Small intestine (tissue), 16 donors: ENCODE results near the gene IL37. TPM values are rescaled to one million over a fixed set of nuclear protein-coding genes. Genes with fewer than 3 reads are reported as not detected.

ENCODE experiments used
- DNase-seq, 2 donors: peaks; one replicate each; pipeline versions ENCODE4 v3.0.0 to v3.0.0-alpha.2; 2013
- FAIRE-seq: peaks from 2 replicates; lab custom pipeline; 2012; peaks lifted over from hg19 to GRCh38; lab: Jason Lieb, UNC
- H3K27ac ChIP-seq, 3 donors: one replicate each; pipeline ENCODE4 v1.5.1; 2013; ENCODE audit warnings: low read length in 2 of 3, mild to moderate bottlenecking in 2 of 3, control low read depth in 1 of 3, inconsistent platforms in 1 of 3, low read depth in 1 of 3, moderate library complexity in 1 of 3
- H3K27me3 ChIP-seq, 3 donors: one replicate each; pipeline ENCODE4 v1.6.1; 2013; ENCODE audit warnings: low read length in 3 of 3, inconsistent platforms in 1 of 3; ENCODE audit not compliant: control insufficient read depth in 3 of 3, insufficient read depth in 3 of 3
- H3K36me3 ChIP-seq, 3 donors: one replicate each; pipeline ENCODE4 v1.6.1; 2013; ENCODE audit warnings: low read length in 3 of 3, inconsistent platforms in 1 of 3, low read depth in 1 of 3, mild to moderate bottlenecking in 1 of 3, moderate library complexity in 1 of 3; ENCODE audit not compliant: control insufficient read depth in 3 of 3, insufficient read depth in 2 of 3
- H3K4me1 ChIP-seq, 3 donors: one replicate each; pipeline ENCODE4 v1.6.1; 2013; ENCODE audit warnings: low read length in 2 of 3, inconsistent platforms in 1 of 3, low read depth in 1 of 3, mild to moderate bottlenecking in 1 of 3, moderate library complexity in 1 of 3; ENCODE audit not compliant: control insufficient read depth in 3 of 3, insufficient read depth in 2 of 3
- H3K4me3 ChIP-seq, 3 donors: one replicate each; pipeline ENCODE4 v1.5.1; 2013; ENCODE audit warnings: low read length in 3 of 3, control low read depth in 1 of 3, inconsistent platforms in 1 of 3, low read depth in 1 of 3, mild to moderate bottlenecking in 1 of 3, moderate library complexity in 1 of 3
- H3K9me3 ChIP-seq, 2 donors: one replicate each; pipeline ENCODE4 v1.6.1; 2013; ENCODE audit warnings: low read depth in 1 of 2, low read length in 1 of 2; ENCODE audit not compliant: control insufficient read depth in 2 of 2, insufficient read depth in 1 of 2
- WGBS, 3 donors: extraction: QIAGEN DNeasy Blood & Tissue Kit; methylation state at CpG; one replicate each; pipeline ENCODE4 v1.1.7; 2013; 5-methylcytosine and 5-hydroxymethylcytosine counted together
- long read RNA-seq, 10 donors: transcript quantifications; one replicate each; lab custom pipeline, GENCODE V29; 2026
- polyA plus RNA-seq, 4 donors: library from polyadenylated mRNA; stranded (reverse) in 3 of 4; unstranded in 1 of 4; fragments of 200-250 nt in 3 of 4; fragments of 120-200 nt in 1 of 4; gene quantifications; one replicate each; pipeline versions ENCODE4 v1.2.1 to v1.2.3, GENCODE V29; 2013
- donor health status: healthy with polysubstance abuse.
- donor health status: control.
- donor health status: control.
- donor health status: Bipolar disorder and iron deficiency.
- donor health status: healthy.

The IL37 gene
- 1 to 10 TPM in 1 of 4 donors, not detected in 3; 1.6 TPM for polyA plus RNA-seq
- long read RNA-seq, donor 1, result 0 reads
- long read RNA-seq, donor 2, result 0 reads
- long read RNA-seq, donor 3, result 0 reads
- long read RNA-seq, donor 4, result 0 reads
- long read RNA-seq, donor 5, result 0 reads
- long read RNA-seq, donor 6, result 0 reads
- long read RNA-seq, donor 7, result 0 reads
- long read RNA-seq, donor 8, result 0 reads
- long read RNA-seq, donor 9, result 0 reads
- long read RNA-seq, donor 10, result 0 reads

GRCh38 chr2:112910865-112911264 is at the start of gene IL37:
TSS of gene IL37 (plus strand) at chr2:112911165. CDS start at chr2:112913013, 1,848 bp downstream.
- H3K4me1 ChIP-seq, result no peaks in the 10 kb centered on the region
- no peak within 1 kb of the TSS for H3K27ac ChIP-seq
- peaks cover 0 to 2% (median 0%) of the 10 kb centered on the region in 3 donors for H3K27me3 ChIP-seq
- DNase-seq, result no peak
- no peak for FAIRE-seq
- H3K4me3 ChIP-seq, result no peak within 1 kb of the TSS
- WGBS, 3 donors, result 24 to 33% (median 27%) methylated on average over 2 of the region's 2 CpGs
- H3K36me3 ChIP-seq, result no peaks in the 10 kb centered on the region
- peaks cover 0 to 4% of the 10 kb centered on the region in 2 donors for H3K9me3 ChIP-seq

- H3K9me3 ChIP-seq, result peaks cover 0 to 20% of the 10 kb centered on the region in 2 donors
- FAIRE-seq (no peak), DNase-seq (no peak)
- peaks cover 0 to 3% (median 0%) of the 10 kb centered on the region in 3 donors for H3K4me1 ChIP-seq
- H3K27me3 ChIP-seq, result no peaks in the 10 kb centered on the region
- no peak overlapping the region for H3K4me3 ChIP-seq
- no peaks in the 10 kb centered on the region for H3K36me3 ChIP-seq
- H3K27ac ChIP-seq, result no peak overlapping the region
- WGBS, 3 donors, result 50 to 77% (median 67%) methylated on average over 1 of the region's 1 CpG
These were observed 46.9 kb upstream of the IL37 start for GRCh38 chr2:112864072-112864471.

GRCh38 chr2:112866128-112866835 is 44.7 kb upstream of the IL37 start:
- Histone ChIP-seq H3K27ac (no peak overlapping the region), H3K27me3 (no peaks in the 10 kb centered on the region), H3K4me1 (peaks cover 4 to 24% (median 5%) of the 10 kb centered on the region in 3 donors), H3K36me3 (no peaks in the 10 kb centered on the region), H3K4me3 (no peak overlapping the region), H3K9me3 (peaks cover 0 to 20% of the 10 kb centered on the region in 2 donors)
- DNase-seq (peak; percentile 19 to 63), FAIRE-seq (no peak)
- WGBS, 3 donors, result 34 to 68% (median 62%) methylated on average over 8 of the region's 8 CpGs

- 38 to 70% (median 63%) methylated on average over 7 of the region's 7 CpGs for WGBS, 3 donors
- Histone ChIP-seq H3K27ac (no peak overlapping the region), H3K36me3 (no peaks in the 10 kb centered on the region), H3K4me3 (no peak overlapping the region), H3K9me3 (peaks cover 0 to 20% of the 10 kb centered on the region in 2 donors), H3K4me1 (peaks cover 4 to 27% (median 6%) of the 10 kb centered on the region in 3 donors), H3K27me3 (no peaks in the 10 kb centered on the region)
- no peak for DNase-seq
- FAIRE-seq, result no peak
These were observed 43.0 kb upstream of the IL37 start for GRCh38 chr2:112867701-112868631.

- DNase-seq, result peak; percentile 96 to 97
- FAIRE-seq, result no peak
- H3K9me3 ChIP-seq, result peaks cover 0 to 9% of the 10 kb centered on the region in 2 donors
- peak overlapping the region in 2 of 3 donors; percentile 34 to 43 for H3K27ac ChIP-seq
- H3K27me3 ChIP-seq, result no peaks in the 10 kb centered on the region
- H3K4me1 ChIP-seq, result peaks cover 4 to 27% (median 6%) of the 10 kb centered on the region in 3 donors
- H3K36me3 ChIP-seq, result no peaks in the 10 kb centered on the region
- no peak overlapping the region for H3K4me3 ChIP-seq
- 10 to 32% (median 21%) methylated on average over 7 of the region's 7 CpGs for WGBS, 3 donors
These were observed 41.6 kb upstream of the IL37 start for GRCh38 chr2:112869258-112869842.

GRCh38 chr2:112870841-112871835 is 39.8 kb upstream of the IL37 start:
- DNase-seq (peak; percentile 39 to 55), FAIRE-seq (no peak)
- Histone ChIP-seq H3K27me3 (no peaks in the 10 kb centered on the region), H3K27ac (no peak overlapping the region), H3K36me3 (no peaks in the 10 kb centered on the region), H3K9me3 (peaks cover 0 to 4% of the 10 kb centered on the region in 2 donors), H3K4me1 (peaks cover 4 to 27% (median 6%) of the 10 kb centered on the region in 3 donors), H3K4me3 (no peak overlapping the region)
- WGBS, 3 donors, result 8 to 33% (median 28%) methylated on average over 9 of the region's 9 CpGs

- no peak overlapping the region for H3K4me3 ChIP-seq
- WGBS, 3 donors, result 89 to 98% (median 97%) methylated on average over 3 of the region's 3 CpGs
- H3K4me1 ChIP-seq, result peaks cover 0 to 1% (median 0%) of the 10 kb centered on the region in 3 donors
- no peaks in the 10 kb centered on the region for H3K9me3 ChIP-seq
- DNase-seq, result no peak
- no peak for FAIRE-seq
- H3K36me3 ChIP-seq, result no peaks in the 10 kb centered on the region
- no peaks in the 10 kb centered on the region for H3K27me3 ChIP-seq
- no peak overlapping the region for H3K27ac ChIP-seq
These were observed 34.6 kb upstream of the IL37 start for GRCh38 chr2:112876257-112876970.
